Measurements from ENCODE around the gene PCBD1. TPM values are rescaled to one million over a fixed set of nuclear protein-coding genes. Genes with fewer than 3 reads are reported as not detected.

The PCBD1 gene
- total and polyA plus RNA-seq, 8 donors: 72.6 to 112 (median 79.2) TPM

- TF ChIP-seq CTCF (IDR thresholded peaks at IDR 0.05): no peak
Measured at GRCh38 chr10:70911386-70911785, 23.0 kb upstream of the PCBD1 start.

DNA sequence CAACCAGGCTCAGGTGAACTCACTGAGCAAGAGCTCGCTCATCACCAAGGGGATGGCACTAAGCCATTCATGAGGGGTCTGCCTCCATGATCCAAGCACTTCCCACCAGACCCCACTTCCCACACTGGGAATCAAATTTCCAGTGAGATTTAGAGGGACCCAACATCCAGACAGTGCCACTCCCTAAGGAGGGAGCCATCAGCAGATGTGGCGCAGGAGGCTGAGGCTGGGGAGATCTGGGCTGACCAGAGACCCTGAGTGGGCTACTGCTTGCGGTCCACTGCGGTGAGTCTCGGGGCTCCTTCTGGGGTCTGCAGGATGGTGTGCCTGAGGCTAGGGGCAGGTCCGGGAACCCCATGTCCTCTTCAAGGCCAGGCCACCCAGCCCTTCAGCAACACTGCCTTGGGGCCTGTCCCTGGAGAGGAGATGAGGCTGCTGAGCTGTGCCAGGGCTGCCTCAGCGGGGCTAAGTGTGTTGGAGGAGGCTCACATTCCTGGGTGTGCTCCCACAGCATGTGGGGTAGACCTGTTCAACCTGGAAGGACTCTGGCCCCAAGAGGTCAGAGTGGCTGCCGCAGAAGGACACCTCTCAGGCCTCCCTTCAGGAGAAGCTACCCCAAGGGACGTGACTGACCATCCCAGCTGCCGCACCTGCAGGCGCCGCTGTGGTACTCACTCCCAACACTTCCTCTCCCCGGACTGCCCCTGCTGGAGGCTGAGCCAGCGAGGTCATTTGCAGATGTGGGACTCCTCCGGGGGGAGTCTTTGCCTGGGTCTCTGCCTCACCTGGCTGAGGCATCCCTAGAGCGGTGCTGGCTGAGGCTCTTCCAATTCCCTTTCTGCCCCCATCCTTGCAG, 22.3 kb upstream of the PCBD1 start:
- TF ChIP-seq CTCF (IDR thresholded peaks at IDR 0.05): no peak
- H3K27ac ChIP-seq: no peak overlapping the region
- H3K27me3 ChIP-seq: no peaks in the 10 kb centered on the region
- no peak for DNase-seq
- H3K36me3 ChIP-seq: no peaks in the 10 kb centered on the region
- ATAC-seq: no peak
- intact Hi-C loops (cut with DNase I): no loop called here
- no peaks in the 10 kb centered on the region for H3K4me1 ChIP-seq
- no peak overlapping the region for H3K4me3 ChIP-seq
- no peaks in the 10 kb centered on the region for H3K9me3 ChIP-seq

More at GRCh38 chr10:70911386-70911785, 23.0 kb upstream of the PCBD1 start:
- no peaks in the 10 kb centered on the region for H3K9me3 ChIP-seq
- H3K27ac ChIP-seq: no peak overlapping the region
- no peak overlapping the region for H3K4me3 ChIP-seq
- intact Hi-C loops (cut with DNase I): no loop called here
- H3K4me1 ChIP-seq: no peaks in the 10 kb centered on the region
- H3K36me3 ChIP-seq: no peaks in the 10 kb centered on the region
- peaks cover 0 to 5% of the 10 kb centered on the region in 2 donors for H3K27me3 ChIP-seq
- ATAC-seq (no peak), DNase-seq (no peak)

GRCh38 chr10:70909326-70909935, 21.1 kb upstream of the PCBD1 start:
- ATAC-seq (no peak), DNase-seq (no peak)
- Histone ChIP-seq H3K27ac (no peak overlapping the region), H3K9me3 (no peaks in the 10 kb centered on the region), H3K36me3 (no peaks in the 10 kb centered on the region), H3K4me1 (no peaks in the 10 kb centered on the region), H3K4me3 (no peak overlapping the region), H3K27me3 (no peaks in the 10 kb centered on the region)
- intact Hi-C loops (cut with DNase I): no loop called here
- no peak for TF ChIP-seq CTCF (IDR thresholded peaks at IDR 0.05)

DNA sequence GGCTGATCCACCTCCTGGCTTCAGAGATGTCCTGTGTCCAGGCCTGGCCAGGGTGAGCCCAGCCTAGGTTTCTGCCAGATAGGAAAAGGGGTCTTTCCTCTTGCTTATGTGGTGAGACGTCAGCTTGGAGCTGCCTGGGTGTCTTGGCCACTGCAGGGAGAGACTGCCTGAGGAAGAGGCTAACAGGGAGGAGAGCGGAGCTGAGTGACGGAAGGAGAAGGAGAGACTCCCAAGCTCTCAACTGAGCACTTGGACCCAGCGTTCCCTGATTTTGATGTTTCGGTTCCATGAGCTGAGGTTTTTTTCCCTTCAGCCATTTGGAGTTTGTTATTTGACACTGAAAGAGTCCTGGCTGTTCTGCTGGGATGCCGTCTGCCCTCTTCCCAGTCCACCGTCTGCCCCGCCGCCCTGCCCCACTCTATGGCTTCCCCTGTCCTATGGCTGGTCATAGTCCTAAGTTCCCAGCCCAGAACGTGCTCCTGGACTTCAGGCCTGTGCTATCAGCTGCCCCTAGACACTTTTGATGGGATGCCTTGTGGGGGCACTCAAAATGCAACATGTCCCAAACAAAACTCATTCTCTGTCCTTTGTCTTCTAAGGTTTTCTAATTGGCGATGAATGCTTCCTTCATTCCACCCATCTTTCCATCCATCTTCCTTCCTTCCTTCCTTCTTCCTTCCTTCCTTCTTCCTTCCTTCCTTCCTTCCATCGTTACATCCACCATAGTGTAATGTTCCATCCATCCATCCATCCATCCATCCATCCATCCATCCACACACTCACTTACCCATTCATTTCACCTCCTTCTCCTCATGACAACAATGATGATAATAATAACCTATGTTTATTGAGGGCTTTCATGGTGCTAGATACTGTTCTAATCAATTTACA, 20.3 kb upstream of the PCBD1 start:
- Histone ChIP-seq H3K4me3 (no peak overlapping the region), H3K9me3 (no peaks in the 10 kb centered on the region), H3K27ac (no peak overlapping the region), H3K36me3 (no peaks in the 10 kb centered on the region), H3K4me1 (no peaks in the 10 kb centered on the region), H3K27me3 (no peaks in the 10 kb centered on the region)
- no peak for TF ChIP-seq CTCF (IDR thresholded peaks at IDR 0.05)
- ATAC-seq (no peak), DNase-seq (no peak)
- intact Hi-C loops (cut with DNase I): no loop called here

All from left lung (tissue), 10 donors.